A549 (cell line): ENCODE data around the gene TMEM38B.

Experiments
- CEBPB ChIP-seq, 2 experiments: fragments of >200 bp in 1 of 2; sonication (Bioruptor Twin) in 1 of 2; formaldehyde crosslinking in 1 of 2; IDR thresholded peaks; 2 replicates each; pipeline ENCODE4 v1.6.1; 2012 to 2016
- EP300 ChIP-seq, 2 experiments: fragments of >200 bp; sonication (Bioruptor Twin); formaldehyde crosslinking; IDR thresholded peaks; 2 replicates in 1 of 2; 3 replicates in 1 of 2; pipeline ENCODE4 v1.6.1; 2016 to 2017
- KDM1A ChIP-seq: fragments of 200-600 bp; sonication (generic); IDR thresholded peaks from 2 replicates; pipeline ENCODE4 v1.6.1; 2016; ENCODE audit warnings: low read depth, mild to moderate bottlenecking
- MAZ ChIP-seq: fragments of 150-350 bp; IDR thresholded peaks from 2 replicates; pipeline ENCODE4 v1.6.1; 2014; ENCODE audit warnings: antibody characterized with exemption, low read depth, low read length, borderline replicate concordance
- POLR2A ChIP-seq: IDR thresholded peaks from 2 replicates; pipeline ENCODE4 v1.6.1; 2012; ENCODE audit warnings: mild to moderate bottlenecking, low read length
- TF ChIP-seq, protein P1 (sequence below): fragments of >200 bp; sonication (Bioruptor Twin); formaldehyde crosslinking; IDR thresholded peaks from 3 replicates; pipeline ENCODE4 v1.5.1; 2016
- TF ChIP-seq, protein P2 (sequence below): fragments of 150-350 bp; IDR thresholded peaks from 2 replicates; pipeline ENCODE4 v1.6.1; 2014; ENCODE audit warnings: low read depth, mild to moderate bottlenecking, low read length
- TF ChIP-seq, protein P3 (sequence below): IDR thresholded peaks from 2 replicates; pipeline ENCODE4 v1.6.1; 2012; ENCODE audit warnings: low read depth, borderline replicate concordance

DNA sequence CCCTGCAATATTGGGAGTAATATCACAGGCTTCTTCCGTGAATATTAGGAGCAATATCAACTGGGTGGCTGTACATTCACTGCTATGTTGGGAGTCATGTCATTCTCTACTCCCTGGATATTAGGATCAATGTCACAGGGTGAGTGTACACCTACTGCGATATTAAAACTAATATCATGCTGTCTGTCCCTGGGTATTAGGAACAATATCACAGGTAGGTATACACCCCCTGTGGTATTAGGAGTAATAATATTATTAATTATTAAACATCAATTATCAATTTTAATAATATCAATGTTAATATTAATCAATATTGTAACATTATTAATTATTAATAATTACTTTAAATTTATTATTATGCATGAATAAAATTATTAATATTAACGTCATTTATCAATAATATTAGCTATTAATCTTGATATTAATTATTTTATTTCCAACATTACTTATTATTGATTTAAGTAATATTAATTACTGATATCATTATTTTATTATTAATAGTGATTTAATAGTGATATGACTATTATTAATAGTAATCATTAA is 121.9 kb downstream of the TMEM38B start:
- TF ChIP-seq KDM1A: no peak
- TF ChIP-seq EP300 (IDR thresholded peaks at IDR 0.05): no peak
- TF ChIP-seq, protein P1, sequence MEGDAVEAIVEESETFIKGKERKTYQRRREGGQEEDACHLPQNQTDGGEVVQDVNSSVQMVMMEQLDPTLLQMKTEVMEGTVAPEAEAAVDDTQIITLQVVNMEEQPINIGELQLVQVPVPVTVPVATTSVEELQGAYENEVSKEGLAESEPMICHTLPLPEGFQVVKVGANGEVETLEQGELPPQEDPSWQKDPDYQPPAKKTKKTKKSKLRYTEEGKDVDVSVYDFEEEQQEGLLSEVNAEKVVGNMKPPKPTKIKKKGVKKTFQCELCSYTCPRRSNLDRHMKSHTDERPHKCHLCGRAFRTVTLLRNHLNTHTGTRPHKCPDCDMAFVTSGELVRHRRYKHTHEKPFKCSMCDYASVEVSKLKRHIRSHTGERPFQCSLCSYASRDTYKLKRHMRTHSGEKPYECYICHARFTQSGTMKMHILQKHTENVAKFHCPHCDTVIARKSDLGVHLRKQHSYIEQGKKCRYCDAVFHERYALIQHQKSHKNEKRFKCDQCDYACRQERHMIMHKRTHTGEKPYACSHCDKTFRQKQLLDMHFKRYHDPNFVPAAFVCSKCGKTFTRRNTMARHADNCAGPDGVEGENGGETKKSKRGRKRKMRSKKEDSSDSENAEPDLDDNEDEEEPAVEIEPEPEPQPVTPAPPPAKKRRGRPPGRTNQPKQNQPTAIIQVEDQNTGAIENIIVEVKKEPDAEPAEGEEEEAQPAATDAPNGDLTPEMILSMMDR: no peak
- no peak for TF ChIP-seq POLR2A
- TF ChIP-seq, protein P2, sequence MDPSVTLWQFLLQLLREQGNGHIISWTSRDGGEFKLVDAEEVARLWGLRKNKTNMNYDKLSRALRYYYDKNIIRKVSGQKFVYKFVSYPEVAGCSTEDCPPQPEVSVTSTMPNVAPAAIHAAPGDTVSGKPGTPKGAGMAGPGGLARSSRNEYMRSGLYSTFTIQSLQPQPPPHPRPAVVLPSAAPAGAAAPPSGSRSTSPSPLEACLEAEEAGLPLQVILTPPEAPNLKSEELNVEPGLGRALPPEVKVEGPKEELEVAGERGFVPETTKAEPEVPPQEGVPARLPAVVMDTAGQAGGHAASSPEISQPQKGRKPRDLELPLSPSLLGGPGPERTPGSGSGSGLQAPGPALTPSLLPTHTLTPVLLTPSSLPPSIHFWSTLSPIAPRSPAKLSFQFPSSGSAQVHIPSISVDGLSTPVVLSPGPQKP: no peak
- TF ChIP-seq CEBPB (IDR thresholded peaks at IDR 0.05): no peak
- no peak for TF ChIP-seq MAZ
- TF ChIP-seq, protein P3, sequence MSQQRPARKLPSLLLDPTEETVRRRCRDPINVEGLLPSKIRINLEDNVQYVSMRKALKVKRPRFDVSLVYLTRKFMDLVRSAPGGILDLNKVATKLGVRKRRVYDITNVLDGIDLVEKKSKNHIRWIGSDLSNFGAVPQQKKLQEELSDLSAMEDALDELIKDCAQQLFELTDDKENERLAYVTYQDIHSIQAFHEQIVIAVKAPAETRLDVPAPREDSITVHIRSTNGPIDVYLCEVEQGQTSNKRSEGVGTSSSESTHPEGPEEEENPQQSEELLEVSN: no peak
